HepG2 (cell line): Measurements from ENCODE around the gene TLK2. TPM values are rescaled to one million over a fixed set of nuclear protein-coding genes. Genes with fewer than 3 reads are reported as not detected.

ENCODE experiments used
- ATAC-seq: fragments of 200-7000 bp; cut with Tn5 transposase; 3 replicates; pipeline ENCODE4 v1.9.1; 2020; ENCODE audit warnings: mild to moderate bottlenecking, moderate library complexity
- BruUV-seq: library from RNA; stranded (reverse); fragments of 400-500 nt; replicated peaks from 2 replicates; lab custom pipeline; 2021; lab: Mats Ljungman, UMichigan
- CTCF ChIA-PET: fragments of 300-600 bp; formaldehyde crosslinking; extraction: SDS; loops from one replicate; lab custom pipeline; 2021; ENCODE audit warnings: low total read pairs, inconsistent platforms, low intra/inter-chr PET ratio; lab: Yijun Ruan, JAX
- POLR2A ChIA-PET: fragments of 350-600 bp; sonication (Branson Sonifier 250); formaldehyde crosslinking; loops from one replicate; lab custom pipeline; 2020; ENCODE audit warnings: antibody characterized with exemption, inconsistent platforms; lab: Yijun Ruan, JAX
- DNase-seq: peaks from one replicate; pipeline ENCODE4 v3.0.0-alpha.2; 2015; ENCODE audit warnings: low spot score
- FAIRE-seq: peaks from 3 replicates; lab custom pipeline; 2011; peaks lifted over from hg19 to GRCh38; lab: Jason Lieb, UNC
- H2AFZ ChIP-seq: one replicate; pipeline ENCODE4 v1.6.1; 2011; ENCODE audit warnings: low read length, inconsistent platforms
- H3K27ac ChIP-seq: fragments of 300-600 bp; 3 replicates; pipeline ENCODE4 v1.8.0; 2011; ENCODE audit warnings: mixed run types, mild to moderate bottlenecking, mixed read lengths, low read length, inconsistent platforms; ENCODE audit not compliant: insufficient read depth; ENCODE audit errors: extremely low read length
- H3K27me3 ChIP-seq, 2 experiments: fragments of 200-600 bp in 1 of 2; 2 replicates in 1 of 2; 3 replicates in 1 of 2; pipeline versions ENCODE4 v1.6.0 to v1.8.0; 2011; ENCODE audit warnings: low read length in 2 of 2, mild to moderate bottlenecking in 2 of 2, moderate library complexity in 2 of 2, inconsistent platforms in 1 of 2; ENCODE audit not compliant: insufficient read depth in 2 of 2, control insufficient read depth in 1 of 2
- H3K36me3 ChIP-seq, 2 experiments: fragments of 200-600 bp in 1 of 2; replicated peaks in 1 of 2; 2 replicates in 1 of 2; 3 replicates in 1 of 2; pipeline versions ENCODE4 v1.5.1 to v1.8.0; 2011; ENCODE audit warnings: low read length in 2 of 2, inconsistent platforms in 1 of 2; ENCODE audit not compliant: insufficient read depth in 2 of 2, control insufficient read depth in 1 of 2
- H3K4me1 ChIP-seq: 2 replicates; pipeline ENCODE4 v1.5.1; 2012; ENCODE audit warnings: low read length, inconsistent platforms; ENCODE audit not compliant: insufficient read depth
- H3K4me2 ChIP-seq: 2 replicates; pipeline ENCODE4 v1.6.0; 2011; ENCODE audit warnings: low read depth, low read length, inconsistent platforms
- H3K4me3 ChIP-seq, 3 experiments: fragments of 200-600 bp in 1 of 3; sonication (generic), shearing (Covaris generic) in 1 of 3; replicated peaks in 1 of 3; 2 replicates each; pipeline ENCODE4 v1.5.1; 2011 to 2016; ENCODE audit warnings: low read length in 3 of 3, inconsistent platforms in 2 of 3, low read depth in 2 of 3, mild to moderate bottlenecking in 2 of 3, control low read depth in 1 of 3, mixed read lengths in 1 of 3; ENCODE audit not compliant: insufficient read depth in 1 of 3
- H3K79me2 ChIP-seq: one replicate; pipeline ENCODE4 v1.6.1; 2011; ENCODE audit warnings: low read length, inconsistent platforms; ENCODE audit not compliant: insufficient read depth
- H3K9ac ChIP-seq: 2 replicates; pipeline ENCODE4 v1.6.0; 2011; ENCODE audit warnings: mild to moderate bottlenecking, low read depth, low read length, inconsistent platforms; ENCODE audit not compliant: insufficient read depth
- H3K9me3 ChIP-seq: 2 replicates; pipeline ENCODE4 v1.5.1; 2012; ENCODE audit warnings: mild to moderate bottlenecking, low read length
- H4K20me1 ChIP-seq: 2 replicates; pipeline ENCODE4 v1.6.0; 2011; ENCODE audit warnings: inconsistent platforms, mild to moderate bottlenecking, low read length, moderate library complexity; ENCODE audit not compliant: insufficient read depth
- ATF7 ChIP-seq, 2 experiments: fragments of 450-650 bp in 1 of 2; sonication (generic) in 1 of 2; formaldehyde crosslinking in 1 of 2; IDR thresholded peaks; 2 replicates each; pipeline versions ENCODE4 v1.4.0 to v1.6.1; 2016 to 2020; ENCODE audit warnings: antibody characterized with exemption in 1 of 2, mild to moderate bottlenecking in 1 of 2, missing genetic modification reagents in 1 of 2
- HDAC2 ChIP-seq: sonication (generic); formaldehyde crosslinking; IDR thresholded peaks from 2 replicates; pipeline ENCODE4 v1.4.0; 2020; ENCODE audit warnings: missing genetic modification reagents
- KLF16 ChIP-seq, 2 experiments: sonication (generic) in 1 of 2; formaldehyde crosslinking in 1 of 2; IDR thresholded peaks; 2 replicates each; pipeline versions ENCODE4 v1.6.1 to v1.8.0; 2016 to 2023; ENCODE audit warnings: missing genetic modification reagents in 2 of 2, missing compliant biosample characterization in 1 of 2
- KMT2B ChIP-seq: IDR thresholded peaks from 2 replicates; pipeline ENCODE4 v1.6.1; 2016; ENCODE audit warnings: missing genetic modification reagents, missing compliant biosample characterization
- MATR3 ChIP-seq: sonication (generic); formaldehyde crosslinking; IDR thresholded peaks from 2 replicates; pipeline ENCODE4 v1.4.0; 2020; ENCODE audit warnings: missing genetic modification reagents
- NCOA2 ChIP-seq: sonication (generic); formaldehyde crosslinking; IDR thresholded peaks from 2 replicates; pipeline ENCODE4 v1.8.0; 2022; ENCODE audit warnings: inconsistent platforms
- NFRKB ChIP-seq: fragments of 450-650 bp; IDR thresholded peaks from 2 replicates; pipeline ENCODE4 v1.6.1; 2017
- ZFAT ChIP-seq: sonication (generic); formaldehyde crosslinking; conservative IDR thresholded peaks from 2 replicates; pipeline ENCODE4 v1.8.1; 2023; ENCODE audit warnings: missing genetic modification reagents, inconsistent platforms
- ZIK1 ChIP-seq: sonication (generic); formaldehyde crosslinking; IDR thresholded peaks from 2 replicates; pipeline ENCODE4 v1.5.0; 2020; ENCODE audit warnings: mild to moderate bottlenecking, low read depth, missing genetic modification reagents, borderline replicate concordance
- ZNF292 ChIP-seq: sonication (generic); formaldehyde crosslinking; IDR thresholded peaks from 2 replicates; pipeline ENCODE4 v1.8.1; 2022; ENCODE audit warnings: mild to moderate bottlenecking, low read depth, missing genetic modification reagents, borderline replicate concordance
- ZNF605 ChIP-seq: sonication (generic); formaldehyde crosslinking; IDR thresholded peaks from 2 replicates; pipeline ENCODE4 v1.8.0; 2022; ENCODE audit warnings: mild to moderate bottlenecking, missing genetic modification reagents
- ZNF766 ChIP-seq: sonication (generic); formaldehyde crosslinking; IDR thresholded peaks from 2 replicates; pipeline ENCODE4 v1.5.0; 2020; ENCODE audit warnings: missing genetic modification reagents, borderline replicate concordance
- WGBS: methylation state at CpG from one replicate; pipeline ENCODE4 v1.1.6; 2017; ENCODE audit warnings: low lambda C conversion rate; 5-methylcytosine and 5-hydroxymethylcytosine counted together
- in situ Hi-C: cut with HindIII; loops from 2 replicates; pipeline ENCODE4 v1.10.0; 2017; ENCODE audit warnings: low pct_unique_long_range_greater_than_20kb; ENCODE audit not compliant: extremely low pct_ligation_motif_present
- intact Hi-C: fragments of 100-400 bp; cut with micrococcal nuclease; formaldehyde crosslinking; loops from one replicate; pipeline ENCODE4 v1.10.0; 2022; ENCODE audit not compliant: unreplicated experiment
- polyA plus RNA-seq, 8 experiments: library from polyadenylated mRNA; depleted of rRNA in 3 of 8; stranded (reverse) in 7 of 8; unstranded in 1 of 8; fragments of >200 nt; fragmentation: Illumina TruSeq in 4 of 8; extraction: Trizol in 4 of 8; gene quantifications; 2 replicates each; pipeline versions ENCODE4 v1.2.1 to v1.2.3, GENCODE V29; 2011 to 2016; ENCODE audit warnings: low read depth in 4 of 8, missing spikeins in 1 of 8, mixed read lengths in 1 of 8; ENCODE audit not compliant: insufficient read depth in 1 of 8
- total RNA-seq, 5 experiments: library from RNA; depleted of rRNA; stranded (reverse); fragments of >200 nt; fragmentation: Illumina TruSeq; extraction: Trizol; gene quantifications; 2 replicates each; pipeline ENCODE4 v1.2.3, GENCODE V29; 2016; ENCODE audit warnings: low read depth in 1 of 5
- TF ChIP-seq, protein P1 (sequence below): sonication (generic); formaldehyde crosslinking; conservative IDR thresholded peaks from 2 replicates; pipeline ENCODE4 v1.8.0; 2022; ENCODE audit warnings: mild to moderate bottlenecking, moderate library complexity, missing genetic modification reagents
- TF ChIP-seq, protein P2 (sequence below): sonication (generic); formaldehyde crosslinking; IDR thresholded peaks from 2 replicates; pipeline ENCODE4 v1.5.0; 2020; ENCODE audit warnings: mild to moderate bottlenecking, missing genetic modification reagents
- TF ChIP-seq, protein P3 (sequence below): sonication (generic); formaldehyde crosslinking; IDR thresholded peaks from 2 replicates; pipeline ENCODE4 v1.5.0; 2020; ENCODE audit warnings: mild to moderate bottlenecking, missing genetic modification reagents

The TLK2 gene
- total and polyA plus RNA-seq, 2 of the 13 experiments (the other 11 are each of a cell fraction or from before 2014, with no cell fraction given): 58.7 to 60.8 TPM

DNA sequence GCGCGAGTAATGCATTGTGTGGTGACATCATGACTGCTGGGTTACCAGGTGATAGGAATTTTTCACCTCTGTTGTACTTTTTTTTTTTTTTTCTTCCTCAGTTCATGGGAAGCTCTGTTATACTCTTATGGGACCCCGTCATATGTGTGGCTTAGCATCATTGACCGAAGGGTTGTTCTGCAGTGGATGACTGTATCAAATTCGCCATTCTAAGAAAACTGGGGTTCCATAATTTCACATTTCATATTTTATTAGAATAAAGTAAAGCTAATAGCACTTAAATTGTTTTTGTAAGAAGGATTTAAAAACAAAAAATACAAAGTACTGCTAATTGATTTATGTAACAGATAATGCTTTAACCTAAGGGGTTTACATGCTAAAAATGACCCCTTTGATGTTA, 116.9 kb downstream of the TLK2 start:
- FAIRE-seq (no peak), DNase-seq (no peak), ATAC-seq (no peak)
- no peaks in the 10 kb centered on the region for H3K9me3 ChIP-seq
- H3K27me3 ChIP-seq: no peaks in the 10 kb centered on the region
- H2AFZ ChIP-seq: no peak overlapping the region
- 98% methylated on average over 5 of the region's 5 CpGs for WGBS
- no peak overlapping the region for H3K4me2 ChIP-seq
- BruUV-seq: no TSS peak
- CTCF ChIA-PET: no interaction called here
- H3K27ac ChIP-seq: no peak overlapping the region
- POLR2A ChIA-PET: no interaction called here
- no peak overlapping the region for H3K4me3 ChIP-seq
- intact Hi-C loops: no loop called here
- no peak overlapping the region for H3K9ac ChIP-seq
- in situ Hi-C loops: no loop called here
- H3K36me3 ChIP-seq: peaks cover 5 to 70% of the 10 kb centered on the region in 2 experiments
- no peaks in the 10 kb centered on the region for H3K79me2 ChIP-seq
- no peaks in the 10 kb centered on the region for H4K20me1 ChIP-seq
- no peaks in the 10 kb centered on the region for H3K4me1 ChIP-seq
- TF ChIP-seq ATF7 (IDR thresholded peaks at IDR 0.05) (peak; percentile 39; the same call in 1 of the 2 replicates), ATF7 (CRISPR knock-in tag; IDR thresholded peaks at IDR 0.05) (no peak), KMT2B (no peak), NCOA2 (CRISPR knock-in tag) (no peak)

DNA sequence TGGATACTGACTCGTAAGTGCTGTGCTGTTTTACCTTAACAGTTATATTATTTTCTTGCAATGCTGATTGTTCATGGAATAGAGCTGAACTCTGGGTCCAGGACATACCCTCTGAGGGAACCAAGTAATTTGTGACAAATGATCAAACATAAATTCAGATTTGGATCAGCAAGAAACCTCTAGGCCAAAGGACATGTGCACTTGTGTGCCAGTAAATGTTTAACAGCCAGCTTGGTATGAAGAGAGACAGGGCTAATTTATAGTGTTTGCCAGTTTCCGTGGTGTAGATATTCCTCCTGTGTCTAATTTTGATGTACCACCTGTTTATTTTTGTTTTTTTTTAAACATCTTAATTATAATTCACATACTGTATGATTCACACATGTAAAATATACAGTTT, 118.0 kb downstream of the TLK2 start:
- no peak overlapping the region for H3K27ac ChIP-seq
- POLR2A ChIA-PET: no interaction called here
- TF ChIP-seq ZNF766 (CRISPR knock-in tag) (no peak), ZIK1 (CRISPR knock-in tag) (no peak), ZNF292 (CRISPR knock-in tag) (no peak), MATR3 (no peak), KLF16 (CRISPR knock-in tag; IDR thresholded peaks at IDR 0.05) (no peak), ZNF605 (CRISPR knock-in tag) (no peak), HDAC2 (CRISPR knock-in tag) (no peak), ZFAT (CRISPR knock-in tag) (no peak), NFRKB (no peak)
- TF ChIP-seq, protein P1, sequence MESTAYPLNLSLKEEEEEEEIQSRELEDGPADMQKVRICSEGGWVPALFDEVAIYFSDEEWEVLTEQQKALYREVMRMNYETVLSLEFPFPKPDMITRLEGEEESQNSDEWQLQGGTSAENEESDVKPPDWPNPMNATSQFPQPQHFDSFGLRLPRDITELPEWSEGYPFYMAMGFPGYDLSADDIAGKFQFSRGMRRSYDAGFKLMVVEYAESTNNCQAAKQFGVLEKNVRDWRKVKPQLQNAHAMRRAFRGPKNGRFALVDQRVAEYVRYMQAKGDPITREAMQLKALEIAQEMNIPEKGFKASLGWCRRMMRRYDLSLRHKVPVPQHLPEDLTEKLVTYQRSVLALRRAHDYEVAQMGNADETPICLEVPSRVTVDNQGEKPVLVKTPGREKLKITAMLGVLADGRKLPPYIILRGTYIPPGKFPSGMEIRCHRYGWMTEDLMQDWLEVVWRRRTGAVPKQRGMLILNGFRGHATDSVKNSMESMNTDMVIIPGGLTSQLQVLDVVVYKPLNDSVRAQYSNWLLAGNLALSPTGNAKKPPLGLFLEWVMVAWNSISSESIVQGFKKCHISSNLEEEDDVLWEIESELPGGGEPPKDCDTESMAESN (CRISPR knock-in tag): no peak
- TF ChIP-seq, protein P2, sequence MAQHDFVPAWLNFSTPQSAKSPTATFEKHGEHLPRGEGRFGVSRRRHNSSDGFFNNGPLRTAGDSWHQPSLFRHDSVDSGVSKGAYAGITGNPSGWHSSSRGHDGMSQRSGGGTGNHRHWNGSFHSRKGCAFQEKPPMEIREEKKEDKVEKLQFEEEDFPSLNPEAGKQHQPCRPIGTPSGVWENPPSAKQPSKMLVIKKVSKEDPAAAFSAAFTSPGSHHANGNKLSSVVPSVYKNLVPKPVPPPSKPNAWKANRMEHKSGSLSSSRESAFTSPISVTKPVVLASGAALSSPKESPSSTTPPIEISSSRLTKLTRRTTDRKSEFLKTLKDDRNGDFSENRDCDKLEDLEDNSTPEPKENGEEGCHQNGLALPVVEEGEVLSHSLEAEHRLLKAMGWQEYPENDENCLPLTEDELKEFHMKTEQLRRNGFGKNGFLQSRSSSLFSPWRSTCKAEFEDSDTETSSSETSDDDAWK (CRISPR knock-in tag): no peak
- TF ChIP-seq, protein P3, sequence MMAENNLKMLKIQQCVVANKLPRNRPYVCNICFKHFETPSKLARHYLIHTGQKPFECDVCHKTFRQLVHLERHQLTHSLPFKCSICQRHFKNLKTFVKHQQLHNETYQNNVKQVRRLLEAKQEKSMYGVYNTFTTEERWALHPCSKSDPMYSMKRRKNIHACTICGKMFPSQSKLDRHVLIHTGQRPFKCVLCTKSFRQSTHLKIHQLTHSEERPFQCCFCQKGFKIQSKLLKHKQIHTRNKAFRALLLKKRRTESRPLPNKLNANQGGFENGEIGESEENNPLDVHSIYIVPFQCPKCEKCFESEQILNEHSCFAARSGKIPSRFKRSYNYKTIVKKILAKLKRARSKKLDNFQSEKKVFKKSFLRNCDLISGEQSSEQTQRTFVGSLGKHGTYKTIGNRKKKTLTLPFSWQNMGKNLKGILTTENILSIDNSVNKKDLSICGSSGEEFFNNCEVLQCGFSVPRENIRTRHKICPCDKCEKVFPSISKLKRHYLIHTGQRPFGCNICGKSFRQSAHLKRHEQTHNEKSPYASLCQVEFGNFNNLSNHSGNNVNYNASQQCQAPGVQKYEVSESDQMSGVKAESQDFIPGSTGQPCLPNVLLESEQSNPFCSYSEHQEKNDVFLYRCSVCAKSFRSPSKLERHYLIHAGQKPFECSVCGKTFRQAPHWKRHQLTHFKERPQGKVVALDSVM (CRISPR knock-in tag): no peak

More for the DNA sequence above, 118.0 kb downstream of the TLK2 start:
- peaks cover 5 to 70% of the 10 kb centered on the region in 2 experiments for H3K36me3 ChIP-seq
- no peaks in the 10 kb centered on the region for H4K20me1 ChIP-seq
- DNase-seq (no peak), FAIRE-seq (no peak), ATAC-seq (no peak)
- WGBS: 94% methylated on average over 2 of the region's 2 CpGs
- no peaks in the 10 kb centered on the region for H3K27me3 ChIP-seq
- intact Hi-C loops: no loop called here
- CTCF ChIA-PET: no interaction called here
- no peaks in the 10 kb centered on the region for H3K9me3 ChIP-seq
- no peak overlapping the region for H3K4me3 ChIP-seq
- H3K4me2 ChIP-seq: no peak overlapping the region
- no TSS peak for BruUV-seq
- H3K79me2 ChIP-seq: no peaks in the 10 kb centered on the region
- in situ Hi-C loops: no loop called here
- H3K4me1 ChIP-seq: no peaks in the 10 kb centered on the region
- H3K9ac ChIP-seq: no peak overlapping the region
- H2AFZ ChIP-seq: no peak overlapping the region
